ENCODE measurements around the gene MIPOL1. TPM values are rescaled to one million over a fixed set of nuclear protein-coding genes. Genes with fewer than 3 reads are reported as not detected.

Gene MIPOL1
- total RNA-seq, 4 donors from 2014 or later: 11.4 to 25.7 (median 18.9) TPM

DNA sequence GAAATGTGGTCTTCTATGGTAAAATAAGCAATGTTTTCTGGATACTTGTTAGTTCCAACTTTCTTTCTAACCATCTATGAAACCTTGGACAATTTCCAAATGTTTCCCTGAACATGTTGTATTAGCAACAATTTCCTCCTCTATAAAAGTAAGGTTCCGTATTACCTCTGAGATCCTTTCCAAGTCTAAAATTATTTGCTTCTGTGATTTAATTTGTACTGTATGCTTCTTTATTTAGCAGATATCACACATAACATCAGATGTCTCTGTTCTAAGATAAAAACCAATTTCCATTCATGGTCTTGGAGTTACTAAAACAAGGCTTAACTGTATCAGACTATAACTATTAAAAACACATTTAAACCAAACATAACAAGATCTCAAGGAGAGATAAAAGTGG is 220.1 kb downstream of the MIPOL1 start:
- Histone ChIP-seq H3K4me3 (no peak overlapping the region), H3K27me3 (no peaks in the 10 kb centered on the region), H3K36me3 (peaks cover 0 to 6% (median 0%) of the 10 kb centered on the region in 3 donors), H3K4me1 (no peaks in the 10 kb centered on the region), H3K9me3 (no peaks in the 10 kb centered on the region), H3K27ac (no peak overlapping the region)
- WGBS, 2 donors: 73 to 78% methylated on average over 1 of the region's 1 CpG
- DNase-seq (ENCODE audit: low spot score in 2 of 2): no peak
- TF ChIP-seq, protein P1, sequence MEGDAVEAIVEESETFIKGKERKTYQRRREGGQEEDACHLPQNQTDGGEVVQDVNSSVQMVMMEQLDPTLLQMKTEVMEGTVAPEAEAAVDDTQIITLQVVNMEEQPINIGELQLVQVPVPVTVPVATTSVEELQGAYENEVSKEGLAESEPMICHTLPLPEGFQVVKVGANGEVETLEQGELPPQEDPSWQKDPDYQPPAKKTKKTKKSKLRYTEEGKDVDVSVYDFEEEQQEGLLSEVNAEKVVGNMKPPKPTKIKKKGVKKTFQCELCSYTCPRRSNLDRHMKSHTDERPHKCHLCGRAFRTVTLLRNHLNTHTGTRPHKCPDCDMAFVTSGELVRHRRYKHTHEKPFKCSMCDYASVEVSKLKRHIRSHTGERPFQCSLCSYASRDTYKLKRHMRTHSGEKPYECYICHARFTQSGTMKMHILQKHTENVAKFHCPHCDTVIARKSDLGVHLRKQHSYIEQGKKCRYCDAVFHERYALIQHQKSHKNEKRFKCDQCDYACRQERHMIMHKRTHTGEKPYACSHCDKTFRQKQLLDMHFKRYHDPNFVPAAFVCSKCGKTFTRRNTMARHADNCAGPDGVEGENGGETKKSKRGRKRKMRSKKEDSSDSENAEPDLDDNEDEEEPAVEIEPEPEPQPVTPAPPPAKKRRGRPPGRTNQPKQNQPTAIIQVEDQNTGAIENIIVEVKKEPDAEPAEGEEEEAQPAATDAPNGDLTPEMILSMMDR (IDR thresholded peaks at IDR 0.05): no peak
- TF ChIP-seq EP300 (IDR thresholded peaks at IDR 0.05) (no peak), POLR2A (IDR thresholded peaks at IDR 0.05) (no peak)

DNA sequence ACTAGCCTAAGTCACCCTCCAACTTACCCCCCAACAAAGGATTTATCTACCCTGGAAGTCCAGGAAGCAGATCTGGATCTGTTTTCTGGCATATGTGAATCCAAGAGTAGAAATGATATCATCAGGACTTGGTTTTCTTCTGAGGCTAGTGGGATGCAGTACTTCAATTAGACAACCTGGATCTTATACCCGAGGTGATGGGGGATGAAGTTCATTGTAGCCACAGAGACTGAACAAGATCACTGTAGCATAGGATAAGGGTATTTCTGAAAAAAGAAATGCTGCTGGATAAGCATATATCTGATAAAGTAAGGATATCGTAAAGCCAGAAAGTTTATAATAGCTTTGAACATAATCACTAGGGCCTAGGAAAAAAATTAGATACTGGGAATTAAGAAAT is 222.9 kb downstream of the MIPOL1 start:
- H3K27me3 ChIP-seq: no peaks in the 10 kb centered on the region
- no peak for TF ChIP-seq EP300 (IDR thresholded peaks at IDR 0.05)
- no peak for TF ChIP-seq POLR2A (IDR thresholded peaks at IDR 0.05)
- TF ChIP-seq, protein P1 (IDR thresholded peaks at IDR 0.05): no peak
- H3K9me3 ChIP-seq: no peaks in the 10 kb centered on the region
- H3K4me1 ChIP-seq: no peaks in the 10 kb centered on the region
- 95 to 96% methylated on average over 2 of the region's 2 CpGs for WGBS, 2 donors
- H3K4me3 ChIP-seq: no peak overlapping the region
- no peak for DNase-seq (ENCODE audit: low spot score in 2 of 2)
- no peak overlapping the region for H3K27ac ChIP-seq
- peaks cover 0 to 13% (median 0%) of the 10 kb centered on the region in 3 donors for H3K36me3 ChIP-seq

DNA sequence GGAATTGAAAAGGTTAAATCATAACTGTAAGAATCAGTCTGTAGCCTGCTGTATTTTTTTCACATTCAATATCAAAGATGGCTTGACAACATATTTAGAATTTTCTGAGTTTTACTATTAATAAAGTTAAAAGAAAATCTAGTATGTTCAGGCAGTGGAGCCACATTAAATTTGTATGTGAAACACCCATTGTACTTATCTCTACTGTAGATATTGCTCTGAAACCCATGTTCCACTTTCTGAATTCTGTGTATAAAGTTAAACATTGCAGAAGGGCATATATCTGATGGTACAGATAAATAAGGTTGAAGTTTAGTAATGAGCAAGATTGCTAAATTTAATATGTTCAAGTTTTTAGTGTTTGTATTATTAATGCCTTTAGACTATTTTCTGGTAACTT is 224.6 kb downstream of the MIPOL1 start:
- H3K4me3 ChIP-seq: no peak overlapping the region
- peaks cover 0 to 13% (median 0%) of the 10 kb centered on the region in 3 donors for H3K36me3 ChIP-seq
- no peaks in the 10 kb centered on the region for H3K27me3 ChIP-seq
- DNase-seq (ENCODE audit: low spot score in 2 of 2): no peak
- no peaks in the 10 kb centered on the region for H3K9me3 ChIP-seq
- H3K27ac ChIP-seq: no peak overlapping the region
- TF ChIP-seq POLR2A (IDR thresholded peaks at IDR 0.05): no peak
- TF ChIP-seq, protein P1 (IDR thresholded peaks at IDR 0.05): no peak
- no peaks in the 10 kb centered on the region for H3K4me1 ChIP-seq

DNA sequence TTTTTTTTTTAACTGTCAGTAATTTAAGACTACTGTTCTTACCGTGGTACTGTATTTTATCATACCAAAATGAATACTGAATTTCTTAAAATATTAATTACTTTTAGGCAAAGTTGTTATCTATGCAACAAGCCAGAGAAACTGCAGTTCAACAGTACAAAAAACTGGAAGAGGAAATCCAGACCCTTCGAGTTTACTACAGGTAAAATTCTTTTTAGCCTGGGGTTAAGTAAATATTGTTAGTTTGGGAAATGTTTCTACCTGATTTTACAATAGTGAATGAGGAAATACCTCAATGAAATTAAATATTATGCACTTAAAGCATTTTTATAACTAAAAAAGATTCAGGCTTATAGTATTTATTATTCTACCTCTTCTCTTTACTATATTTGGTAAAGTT is 225.0 kb downstream of the MIPOL1 start:
- H3K27me3 ChIP-seq: no peaks in the 10 kb centered on the region
- DNase-seq (ENCODE audit: low spot score in 2 of 2): no peak
- TF ChIP-seq, protein P1 (IDR thresholded peaks at IDR 0.05): no peak
- TF ChIP-seq POLR2A (IDR thresholded peaks at IDR 0.05): no peak
- no peak for TF ChIP-seq EP300 (IDR thresholded peaks at IDR 0.05)
- WGBS, 2 donors: 70 to 71% methylated on average over 2 of the region's 2 CpGs
- no peaks in the 10 kb centered on the region for H3K4me1 ChIP-seq
- H3K36me3 ChIP-seq: peaks cover 0 to 13% (median 0%) of the 10 kb centered on the region in 3 donors
- H3K4me3 ChIP-seq: no peak overlapping the region
- H3K9me3 ChIP-seq: no peaks in the 10 kb centered on the region
- no peak overlapping the region for H3K27ac ChIP-seq

DNA sequence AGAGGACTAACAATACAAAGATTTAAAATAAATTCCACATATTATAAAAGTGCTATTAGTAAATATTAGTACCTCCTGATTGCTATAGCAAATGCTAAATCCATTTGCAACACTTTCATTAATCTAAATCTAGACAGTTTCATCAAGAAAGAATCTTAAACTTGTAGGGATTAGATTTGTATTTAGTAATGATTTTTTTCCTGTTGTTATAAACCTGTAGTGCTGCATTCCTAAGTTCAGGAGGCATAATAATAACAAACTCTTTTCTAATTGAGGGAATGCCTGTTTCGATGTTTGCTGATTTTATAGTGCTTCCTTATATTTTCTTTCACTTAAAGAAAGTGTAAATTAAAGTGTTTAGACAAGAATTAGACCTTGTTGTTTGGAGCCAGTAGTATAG is 231.2 kb downstream of the MIPOL1 start:
- H3K36me3 ChIP-seq: peaks cover 0 to 10% (median 0%) of the 10 kb centered on the region in 3 donors
- H3K9me3 ChIP-seq: no peaks in the 10 kb centered on the region
- no peak for DNase-seq (ENCODE audit: low spot score in 2 of 2)
- no peak overlapping the region for H3K4me3 ChIP-seq
- H3K27ac ChIP-seq: no peak overlapping the region
- no peaks in the 10 kb centered on the region for H3K27me3 ChIP-seq
- H3K4me1 ChIP-seq: no peaks in the 10 kb centered on the region
- TF ChIP-seq, protein P1 (IDR thresholded peaks at IDR 0.05): no peak
- TF ChIP-seq POLR2A (IDR thresholded peaks at IDR 0.05) (no peak), EP300 (IDR thresholded peaks at IDR 0.05) (no peak)
- 79 to 93% methylated on average over 1 of the region's 1 CpG for WGBS, 2 donors

Measured in tibial nerve (tissue), 4 donors.